GM19372 (cell line): ENCODE data around the gene C5orf34.
"Not testable (repeated sequence)": the region's sequence is repeated elsewhere in the genome, so short reads cannot be mapped to it uniquely, and the experiment has no call there.

Source experiments
- ATAC-seq: cut with Tn5 transposase; IDR thresholded peaks from one replicate; pipeline ENCODE4 v1.9.1; 2021; ENCODE audit warnings: mild to moderate bottlenecking, low read depth, moderate library complexity; ENCODE audit not compliant: unreplicated experiment

The C5orf34 gene

DNA sequence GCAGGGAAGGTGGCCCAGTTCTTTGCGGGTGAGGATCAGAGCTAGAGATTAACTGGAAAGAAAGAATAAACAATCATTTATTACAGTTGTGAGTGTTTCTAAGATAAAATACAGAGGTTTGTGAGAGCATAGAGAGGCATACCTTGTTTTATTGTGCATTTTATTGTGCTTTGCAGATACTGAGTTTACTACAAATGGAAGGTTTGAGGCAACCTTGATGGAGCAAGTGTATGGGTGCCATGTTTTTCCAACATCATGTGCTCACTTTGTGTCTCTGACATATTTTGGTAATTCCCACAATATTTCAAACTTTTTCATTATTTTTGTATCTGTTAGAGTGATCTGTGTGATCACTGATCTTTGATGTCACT, 715 bp upstream of the C5orf34 start:
- no peak for ATAC-seq

DNA sequence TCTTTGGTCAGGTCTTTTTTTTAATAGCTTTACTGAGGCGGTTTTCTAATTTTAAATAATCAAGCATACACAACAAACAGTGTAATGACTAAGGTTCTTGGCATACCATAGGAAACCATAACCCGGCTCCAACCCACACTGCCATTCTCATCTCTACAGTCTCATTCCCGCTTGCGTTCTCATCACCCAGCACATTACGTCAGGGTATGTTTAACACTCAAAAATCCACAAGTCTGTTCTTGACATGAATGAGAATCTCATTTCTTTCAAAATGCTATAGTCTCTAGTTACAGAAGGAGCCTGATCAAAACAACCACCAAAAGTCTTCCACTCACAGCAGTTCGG, 505 bp downstream of the C5orf34 start:
- ATAC-seq: peak; percentile 7

DNA sequence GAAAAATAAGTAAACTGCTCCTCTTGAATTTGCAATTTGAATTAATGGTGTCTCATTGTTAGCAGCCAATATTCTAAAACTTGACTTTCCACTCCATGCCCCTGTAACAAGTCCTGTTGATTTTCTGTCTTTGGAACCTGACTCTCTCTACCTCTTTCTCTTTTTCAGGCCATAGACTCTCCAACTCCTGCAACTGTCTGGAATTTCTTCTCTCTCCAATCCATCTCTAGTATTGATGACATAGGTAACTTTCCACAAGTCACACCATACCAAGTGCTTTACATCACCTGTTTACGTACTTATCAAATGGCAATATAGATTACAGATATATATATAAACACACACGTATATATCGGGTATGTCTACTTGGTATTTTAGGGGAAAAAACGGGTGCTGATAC, 923 bp downstream of the C5orf34 start:
- no peak for ATAC-seq

DNA sequence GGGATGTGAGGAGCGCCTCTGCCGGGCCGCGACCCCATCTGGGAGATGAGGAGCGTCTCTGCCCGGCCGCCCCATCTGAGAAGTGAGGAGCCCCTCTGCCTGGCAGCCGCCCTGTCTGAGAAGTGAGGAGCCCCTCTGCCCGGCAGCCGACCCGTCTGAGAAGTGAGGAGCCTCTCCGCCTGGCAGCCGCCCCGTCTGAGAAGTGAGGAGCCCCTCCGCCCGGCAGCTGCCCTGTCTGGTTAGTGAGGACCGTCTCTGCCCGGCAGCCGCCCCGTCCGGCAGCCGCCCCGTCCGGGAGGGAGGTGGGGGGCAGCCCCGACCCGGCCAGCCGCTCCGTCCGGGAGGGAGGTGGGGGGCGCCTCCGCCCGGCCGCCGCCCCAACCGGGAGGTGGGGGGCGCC, 3.9 kb downstream of the C5orf34 start:
- ATAC-seq: not testable (repeated sequence)

DNA sequence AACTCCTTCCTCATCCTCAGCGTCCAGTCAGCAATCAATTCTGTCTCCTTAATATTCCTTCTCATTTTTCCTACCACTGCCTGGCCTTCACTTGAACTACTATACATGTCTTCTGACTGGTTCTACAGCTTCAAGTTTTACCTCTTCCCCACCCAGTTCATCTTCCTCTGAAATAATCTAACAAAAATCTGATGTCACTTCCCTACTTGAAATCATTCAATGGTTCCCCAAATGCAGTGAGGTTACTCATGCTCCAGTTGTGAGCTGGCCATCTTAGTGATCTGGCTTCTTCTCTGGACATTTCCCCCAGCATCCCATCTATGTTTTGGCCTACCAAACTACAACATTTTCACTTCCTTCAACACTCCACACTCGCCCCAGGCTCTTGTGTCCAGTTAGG, 16.4 kb downstream of the C5orf34 start:
- ATAC-seq: no peak

DNA sequence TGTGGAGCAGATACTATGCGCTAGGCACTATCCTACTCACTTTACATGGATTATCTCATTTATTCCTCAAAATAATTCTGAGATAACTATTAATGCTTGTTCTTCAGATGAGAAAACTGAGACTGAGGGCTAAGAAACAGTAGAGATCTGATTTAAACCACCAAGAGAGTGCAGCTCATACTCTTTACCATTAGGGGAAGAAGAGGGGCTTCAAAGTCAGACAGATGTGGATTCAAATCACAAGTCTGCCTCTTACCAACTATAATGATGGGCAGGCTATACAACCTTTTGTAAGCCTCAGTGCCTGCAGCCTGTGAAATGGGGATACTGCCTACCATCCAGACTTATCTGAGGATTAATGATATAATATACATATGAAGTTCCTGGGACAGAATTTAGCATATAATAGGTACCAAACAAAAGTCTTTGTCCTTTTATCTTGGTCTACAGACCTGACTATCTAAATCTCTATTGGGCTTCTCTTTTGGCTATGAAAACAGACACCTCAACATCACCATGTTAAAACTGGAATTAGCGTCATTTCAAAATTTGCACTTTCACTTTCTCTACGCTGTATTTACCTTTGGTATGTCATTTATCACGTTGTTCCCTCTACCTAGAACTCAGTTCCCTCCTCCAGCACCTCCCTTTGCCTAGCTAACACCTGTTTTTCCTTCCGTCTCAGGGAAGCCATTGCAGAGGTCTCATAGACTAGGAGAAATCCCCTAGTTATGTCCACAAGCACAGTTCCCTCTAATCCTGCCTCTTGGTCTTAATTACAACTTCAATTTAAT, 17.4 kb downstream of the C5orf34 start:
- no peak for ATAC-seq

DNA sequence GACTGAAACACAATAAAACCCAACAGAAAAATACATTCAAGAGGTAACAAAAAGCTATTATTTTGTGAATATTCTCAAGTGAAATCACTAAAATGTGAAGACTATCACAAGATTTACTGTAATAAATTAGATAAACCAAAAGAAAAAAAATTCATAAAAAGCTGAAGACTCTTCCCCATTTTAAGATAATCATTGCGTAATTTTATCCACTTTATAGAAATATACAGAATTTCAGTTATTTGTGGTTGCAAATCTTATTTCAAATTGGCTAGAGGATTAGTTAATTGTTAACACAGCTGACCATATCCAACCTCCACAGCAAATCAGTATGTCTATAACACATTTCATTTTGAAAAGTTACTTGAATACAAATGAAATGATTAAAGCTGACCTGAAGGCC, 23.6 kb downstream of the C5orf34 start:
- no peak for ATAC-seq

DNA sequence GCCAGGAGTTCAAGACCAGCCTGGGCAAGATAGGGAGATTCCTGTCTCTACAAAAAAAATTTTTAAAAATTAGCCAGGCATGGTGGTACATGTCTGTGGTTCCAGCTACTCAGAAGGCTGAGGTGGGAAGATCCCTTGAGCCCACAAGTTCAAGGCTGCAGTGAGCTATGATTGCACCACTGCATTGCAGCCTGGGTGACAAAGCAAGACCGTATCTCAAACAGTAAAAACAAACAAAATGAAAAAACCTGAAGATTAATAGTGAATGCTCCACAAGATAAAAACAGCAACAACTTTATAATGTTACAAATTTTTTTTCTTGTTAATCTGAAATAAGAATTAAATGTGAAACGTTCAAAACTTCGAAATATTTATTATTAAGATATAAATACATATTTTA, 28.6 kb downstream of the C5orf34 start:
- ATAC-seq: no peak

DNA sequence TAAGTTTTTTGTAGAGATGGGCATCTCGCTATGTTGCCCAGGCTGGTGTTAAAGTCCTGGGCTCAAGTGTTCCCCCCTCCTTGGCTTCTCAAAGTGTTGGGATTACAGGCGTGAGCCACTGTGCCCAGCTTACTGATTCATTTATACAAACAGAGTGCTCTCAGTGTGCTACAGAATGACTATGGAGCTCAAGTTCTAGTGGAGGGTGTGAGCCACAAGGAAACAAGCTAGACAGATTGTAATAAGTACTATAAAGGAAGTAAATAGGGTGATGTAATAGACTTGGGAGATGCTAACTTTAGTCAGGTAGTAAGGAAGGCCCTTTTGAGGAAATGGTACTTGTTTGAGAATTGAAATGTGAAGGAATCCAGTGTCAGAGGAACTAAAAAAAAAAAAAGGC, 29.5 kb downstream of the C5orf34 start:
- ATAC-seq: no peak

DNA sequence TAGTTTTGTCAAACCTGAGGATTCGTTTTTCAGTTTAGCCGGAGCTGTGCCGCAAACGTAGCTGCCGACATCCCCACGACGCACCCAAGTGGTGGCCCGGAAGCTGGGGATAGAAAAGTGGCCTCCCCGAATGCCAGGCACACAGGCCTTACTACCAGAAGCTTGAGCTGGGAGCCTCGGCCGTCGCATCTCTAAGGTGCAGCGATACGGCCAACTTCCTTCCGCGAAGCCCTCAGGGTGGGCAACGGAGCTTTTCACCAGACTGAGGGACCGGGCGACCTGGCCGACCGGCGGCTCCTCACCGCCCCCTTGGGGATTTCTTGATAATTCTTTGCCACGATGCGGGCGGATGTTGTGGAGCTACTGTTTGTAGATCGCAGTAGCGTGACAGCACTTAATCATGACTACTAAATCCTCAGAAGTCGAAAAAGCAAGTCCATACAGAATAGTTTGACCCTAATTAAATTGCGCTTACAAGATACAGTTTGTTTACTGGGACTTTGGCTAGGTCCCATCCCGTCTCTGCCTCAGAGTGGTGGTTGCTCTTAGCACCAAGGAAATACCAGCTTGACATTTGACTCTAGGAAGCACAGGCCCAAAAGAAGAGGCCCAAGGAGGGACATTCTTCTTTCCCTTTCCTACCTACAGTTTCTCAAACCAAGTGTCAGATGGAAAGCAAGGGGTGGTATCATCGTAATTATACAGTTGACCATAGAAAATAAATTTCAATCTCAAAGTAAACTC, 30.7 kb downstream of the C5orf34 start:
- peak; percentile 62 for ATAC-seq

DNA sequence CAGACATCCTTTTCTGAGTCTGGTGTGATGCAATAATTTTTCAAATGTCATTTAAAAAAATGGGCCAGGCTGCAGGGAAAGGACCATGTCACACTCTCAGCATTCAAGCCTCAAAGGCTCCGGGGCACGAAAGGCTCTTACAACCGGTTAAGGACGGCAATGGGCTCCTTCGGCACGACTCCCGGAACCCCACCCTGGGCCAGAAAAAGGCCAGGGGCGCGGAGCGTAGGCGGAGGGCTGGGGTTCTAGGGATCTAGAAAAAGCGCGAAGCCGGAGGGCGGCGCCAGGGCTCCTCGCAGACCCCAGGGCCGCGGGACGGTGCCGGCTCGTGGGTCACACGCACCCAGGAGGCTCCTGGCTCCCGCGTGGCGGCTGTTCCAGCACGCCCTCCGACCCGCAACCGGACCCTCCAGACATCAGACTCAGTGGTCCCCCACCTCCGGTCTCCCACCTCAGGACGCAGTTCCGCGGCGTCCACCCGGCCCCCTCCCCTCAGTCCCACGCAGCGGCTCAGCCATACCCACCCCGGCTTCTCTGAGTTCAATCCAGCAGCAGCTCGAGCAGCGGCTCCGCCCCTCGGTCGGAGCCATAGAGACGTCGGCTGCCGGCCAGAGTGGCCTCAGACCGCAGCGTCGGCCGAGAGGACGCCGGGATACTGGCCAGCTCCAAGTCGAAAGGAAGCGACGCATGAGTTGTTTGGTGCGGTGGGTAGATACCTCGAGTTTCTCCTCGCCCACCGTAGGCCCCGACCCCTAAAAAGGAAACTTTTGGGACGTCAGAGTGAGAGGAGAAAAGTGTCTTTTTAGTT, 31.4 kb downstream of the C5orf34 start, which contains the start of gene TMEM267:
TSS of gene TMEM267 (minus strand) at position 568 of the 808 bp plus-strand sequence. CDS start 29,896 bp downstream, outside the sequence.
- ATAC-seq: peak; percentile 83

DNA sequence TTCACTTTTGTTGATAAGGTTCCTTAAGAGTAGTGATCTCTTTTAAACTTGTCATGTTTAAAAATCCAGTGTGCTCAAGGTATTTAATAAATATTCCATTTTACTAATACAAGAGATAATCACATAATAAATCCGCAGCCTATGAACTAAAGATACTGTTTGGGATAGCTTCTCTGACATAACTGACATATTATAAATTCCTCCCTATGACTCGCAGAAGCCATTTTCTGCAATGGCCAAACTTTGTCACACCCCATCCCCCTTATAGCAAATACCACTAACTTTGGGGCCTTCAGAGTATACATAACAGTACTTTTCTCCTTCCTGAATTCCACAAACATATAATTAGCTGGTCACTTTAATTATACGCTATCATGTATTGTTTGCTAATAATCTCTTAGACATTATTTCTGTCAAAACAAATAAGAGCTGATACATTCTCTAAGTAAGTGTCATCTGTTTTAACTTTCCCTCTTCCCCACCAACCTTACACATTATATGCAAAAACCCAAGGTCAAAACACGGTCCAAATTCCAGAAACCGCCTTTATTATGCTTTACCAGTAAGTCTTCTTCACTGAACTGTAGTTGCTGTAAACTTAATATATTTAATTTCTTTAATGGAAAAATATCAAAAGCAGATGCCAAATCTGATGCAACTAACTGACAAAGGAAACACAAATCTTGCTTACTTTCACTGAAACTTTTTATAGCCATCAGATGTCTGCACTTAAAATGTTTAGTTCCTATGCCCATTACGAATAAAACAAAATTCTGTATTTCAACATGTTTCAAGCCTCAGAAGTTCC, 32.3 kb downstream of the C5orf34 start:
- ATAC-seq: no peak

DNA sequence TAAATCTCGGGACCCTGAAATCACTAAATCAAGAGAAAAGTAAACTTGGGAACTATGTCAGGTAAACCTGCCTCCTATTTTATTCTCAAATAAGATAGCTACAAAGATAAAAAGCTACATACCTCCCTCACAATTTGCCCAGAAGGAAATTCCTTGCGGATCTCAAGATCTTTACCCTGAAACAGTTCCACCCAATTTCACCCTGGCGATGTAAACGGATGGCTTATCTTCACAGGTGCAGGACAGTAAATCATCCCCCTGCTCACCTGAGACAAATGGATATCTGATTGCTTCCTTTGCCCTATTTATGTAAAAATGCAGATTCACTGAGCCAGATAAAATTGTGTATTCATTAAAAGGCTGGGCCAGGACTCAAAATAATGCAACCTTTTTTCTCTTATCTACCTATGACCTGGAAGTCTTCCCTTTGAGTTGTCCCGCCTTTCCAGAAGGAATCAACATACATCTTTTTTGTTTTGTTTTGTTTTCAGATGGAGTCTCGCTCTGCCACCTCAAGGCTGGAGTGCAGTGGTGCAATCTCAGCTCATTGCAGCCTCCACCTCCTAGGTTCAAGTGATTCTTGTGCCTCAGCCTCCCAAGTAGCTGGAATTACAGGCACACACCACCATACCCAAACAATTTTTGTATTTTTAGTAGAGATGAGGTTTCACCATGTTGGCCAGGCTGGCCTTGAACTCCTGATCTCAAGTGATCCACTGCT, 45.1 kb downstream of the C5orf34 start:
- no peak for ATAC-seq

DNA sequence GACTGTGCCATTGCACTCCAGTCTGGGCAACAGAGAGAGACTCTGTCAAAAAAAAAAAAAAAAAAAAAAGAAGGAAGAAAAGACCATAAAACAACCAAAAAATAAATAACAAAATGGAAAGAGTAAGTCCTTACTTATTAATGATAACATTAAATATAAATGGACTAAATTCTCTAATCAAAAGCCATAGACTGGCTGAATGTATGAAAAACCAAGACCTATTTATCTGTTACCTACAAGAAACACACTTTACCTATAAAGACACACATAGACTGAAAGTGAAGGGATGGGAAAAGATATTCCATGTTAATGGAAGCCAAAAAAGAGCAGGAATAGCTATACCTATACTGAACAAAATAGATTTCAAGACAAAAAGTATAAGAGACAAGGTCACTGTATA, 47.8 kb downstream of the C5orf34 start:
- ATAC-seq: no peak

DNA sequence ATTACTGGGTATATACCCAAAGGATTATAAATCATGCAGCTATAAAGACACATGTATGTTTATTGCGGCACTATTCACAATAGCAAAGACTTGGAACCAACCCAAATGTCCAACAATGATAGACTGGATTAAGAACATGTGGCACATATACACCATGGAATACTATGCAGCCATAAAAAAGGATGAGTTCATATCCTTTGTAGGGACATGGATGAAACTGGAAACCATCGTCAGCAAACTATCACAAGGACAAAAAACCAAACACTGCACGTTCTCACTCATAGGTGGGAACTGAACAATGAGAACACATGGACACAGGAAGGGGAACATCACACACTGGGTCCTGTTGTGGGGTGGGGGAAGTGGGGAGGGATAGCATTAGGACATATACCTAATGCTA, 49.5 kb downstream of the C5orf34 start:
- not testable (repeated sequence) for ATAC-seq

DNA sequence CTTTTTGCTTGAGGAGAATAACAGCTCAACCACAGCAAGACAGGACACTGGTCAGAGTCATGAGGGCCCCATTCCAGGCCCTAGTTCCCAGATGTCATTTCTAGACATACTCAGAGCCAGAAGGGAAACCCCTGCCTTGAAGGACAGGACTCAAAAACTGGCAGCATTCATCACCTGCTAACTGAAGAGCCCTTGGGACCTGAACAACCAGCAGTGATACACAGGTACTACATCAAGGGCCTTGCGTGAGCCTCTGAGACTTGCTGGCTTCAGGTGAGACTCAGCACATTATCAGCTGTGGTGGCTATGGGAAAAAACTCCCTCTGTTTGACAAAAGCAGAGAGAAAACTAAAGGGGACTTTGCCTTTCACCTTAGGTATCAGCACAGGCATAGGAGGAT, 53.9 kb downstream of the C5orf34 start:
- ATAC-seq: no peak

DNA sequence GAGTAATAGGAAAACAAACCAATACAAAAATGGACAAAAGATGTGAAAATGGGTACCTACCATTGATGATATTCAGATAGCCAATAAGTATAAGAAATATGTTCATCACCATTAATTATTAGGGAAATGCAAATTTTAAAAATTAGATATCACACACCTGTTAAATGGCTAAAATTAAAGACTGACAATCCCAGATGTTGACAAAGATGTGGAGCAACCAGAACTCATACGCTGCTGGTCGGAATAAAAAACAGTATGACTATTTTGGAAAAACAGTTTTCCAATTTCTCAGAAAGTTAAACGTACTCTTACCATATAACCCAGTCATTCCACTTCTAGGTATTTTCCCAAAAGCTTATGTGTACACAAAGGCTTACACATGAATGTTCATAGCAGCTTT, 58.4 kb downstream of the C5orf34 start:
- ATAC-seq: no peak

DNA sequence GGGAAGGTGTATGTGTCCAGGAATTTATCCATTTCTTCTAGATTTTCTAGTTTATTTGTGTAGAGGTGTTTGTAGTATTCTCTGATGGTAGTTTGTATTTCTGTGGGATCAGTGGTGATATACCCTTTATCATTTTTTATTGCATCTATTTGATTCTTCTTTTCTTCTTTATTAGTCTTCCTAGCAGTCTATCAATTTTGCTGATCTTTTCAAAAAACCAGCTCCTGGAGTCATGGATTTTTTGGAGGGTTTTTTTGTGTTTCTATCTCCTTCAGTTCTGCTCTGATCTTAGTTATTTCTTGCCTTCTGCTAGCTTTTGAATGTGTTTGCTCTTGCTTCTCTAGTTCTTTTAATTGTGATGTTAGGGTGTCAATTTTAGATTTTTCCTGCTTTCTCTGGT, 73.4 kb downstream of the C5orf34 start:
- not testable (repeated sequence) for ATAC-seq

DNA sequence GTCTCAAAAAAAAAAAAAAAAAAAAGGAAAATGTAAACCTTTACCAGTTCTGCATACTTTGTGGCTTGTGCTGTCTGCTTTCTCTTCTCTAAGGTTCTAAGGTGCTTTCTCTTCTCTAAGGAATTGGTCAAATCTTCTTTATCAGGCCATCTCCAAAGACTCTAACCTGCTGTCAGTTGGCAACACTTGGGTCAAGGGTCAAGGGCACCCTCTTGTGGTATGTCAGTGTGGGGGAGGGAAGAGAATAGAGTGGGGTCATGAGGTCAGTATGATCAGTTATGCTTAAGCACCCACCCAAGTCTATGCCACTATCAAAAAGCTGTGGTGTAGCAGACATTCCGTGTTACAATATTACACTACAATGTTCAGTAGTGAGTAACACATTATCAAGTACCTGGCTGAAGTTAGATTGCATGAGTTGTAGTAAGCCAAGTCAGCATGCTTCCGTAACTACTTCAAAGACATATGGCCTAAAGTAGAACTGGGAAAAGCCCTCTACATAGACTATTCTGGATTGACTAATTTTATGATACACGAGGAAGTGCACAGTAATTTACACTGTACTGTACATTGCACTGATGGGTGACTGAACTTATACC, 77.8 kb downstream of the C5orf34 start:
- ATAC-seq: no peak
